IMR-90 (cell line): ENCODE results near the gene CD163L1. TPM values are rescaled to one million over a fixed set of nuclear protein-coding genes. Genes with fewer than 3 reads are reported as not detected.
"Not testable (repeated sequence)": the region's sequence is repeated elsewhere in the genome, so short reads cannot be mapped to it uniquely, and the experiment has no call there.

Experiments
- ATAC-seq: fragments of 200-7000 bp; cut with Tn5 transposase; 2 replicates; pipeline ENCODE4 v1.9.1; 2020; ENCODE audit warnings: low read depth, mild to moderate bottlenecking, moderate library complexity
- BruUV-seq: library from RNA; stranded (reverse); fragments of 400-500 nt; replicated peaks from 2 replicates; lab custom pipeline; 2021; lab: Mats Ljungman, UMichigan
- CTCF ChIA-PET: fragments of 300-600 bp; formaldehyde crosslinking; extraction: SDS; loops from one replicate; lab custom pipeline; 2021; ENCODE audit warnings: antibody characterized with exemption; lab: Yijun Ruan, JAX
- POLR2A ChIA-PET: fragments of 300-600 bp; sonication (Branson Sonifier 250); formaldehyde crosslinking; loops from one replicate; lab custom pipeline; 2022; ENCODE audit warnings: antibody characterized with exemption; ENCODE audit not compliant: unreplicated experiment; lab: Charles Lee
- DNase-seq: peaks from one replicate; pipeline ENCODE4 v3.0.0; 2013
- H2AFZ ChIP-seq: replicated peaks from 2 replicates; pipeline ENCODE3; 2013; ENCODE audit warnings: low read length, mild to moderate bottlenecking; ENCODE audit not compliant: poor library complexity
- H2AK5ac ChIP-seq: 2 replicates; pipeline ENCODE4 v1.6.1; 2013; ENCODE audit warnings: low read depth, low read length, inconsistent platforms
- H2AK9ac ChIP-seq: replicated peaks from 2 replicates; pipeline ENCODE3; 2013; ENCODE audit warnings: mild to moderate bottlenecking, low read depth, low read length, moderate library complexity; ENCODE audit not compliant: poor library complexity
- H2BK120ac ChIP-seq: 2 replicates; pipeline ENCODE4 v1.6.1; 2013; ENCODE audit warnings: low read depth, low read length, inconsistent platforms
- H2BK15ac ChIP-seq: 3 replicates; pipeline ENCODE4 v1.6.1; 2013; ENCODE audit warnings: low read depth, low read length, inconsistent platforms
- H2BK20ac ChIP-seq: 2 replicates; pipeline ENCODE4 v1.6.1; 2013; ENCODE audit warnings: low read depth, mild to moderate bottlenecking, inconsistent platforms, low read length, moderate library complexity
- H2BK5ac ChIP-seq: 2 replicates; pipeline ENCODE4 v1.6.1; 2013; ENCODE audit warnings: mild to moderate bottlenecking, low read depth, low read length, inconsistent platforms; ENCODE audit not compliant: poor library complexity, severe bottlenecking
- H3K14ac ChIP-seq: replicated peaks from 2 replicates; pipeline ENCODE4 v1.6.1; 2013; ENCODE audit warnings: low read depth, low read length, inconsistent platforms
- H3K18ac ChIP-seq: 2 replicates; pipeline ENCODE4 v1.6.1; 2013; ENCODE audit warnings: low read depth, low read length, control low read depth
- H3K23ac ChIP-seq: 2 replicates; pipeline ENCODE4 v1.6.1; 2013; ENCODE audit warnings: low read depth, low read length, inconsistent platforms
- H3K27ac ChIP-seq: 2 replicates; pipeline ENCODE4 v1.5.1; 2013; ENCODE audit warnings: mild to moderate bottlenecking, control low read depth, low read length; ENCODE audit not compliant: insufficient read depth
- H3K27me3 ChIP-seq: 2 replicates; pipeline ENCODE4 v1.6.1; 2013; ENCODE audit warnings: low read length; ENCODE audit not compliant: control insufficient read depth, insufficient read depth
- H3K36me3 ChIP-seq: 2 replicates; pipeline ENCODE4 v1.6.1; 2013; ENCODE audit warnings: low read length, mixed read lengths; ENCODE audit not compliant: control insufficient read depth, insufficient read depth
- H3K4ac ChIP-seq: 2 replicates; pipeline ENCODE4 v1.6.1; 2013; ENCODE audit warnings: low read depth, low read length, inconsistent platforms
- H3K4me1 ChIP-seq: 2 replicates; pipeline ENCODE4 v1.6.1; 2013; ENCODE audit warnings: low read length, mixed read lengths; ENCODE audit not compliant: control insufficient read depth, insufficient read depth
- H3K4me2 ChIP-seq: 2 replicates; pipeline ENCODE4 v1.6.1; 2013; ENCODE audit warnings: low read depth, mild to moderate bottlenecking, control low read depth, low read length, moderate library complexity
- H3K4me3 ChIP-seq: 2 replicates; pipeline ENCODE4 v1.5.1; 2013; ENCODE audit warnings: low read depth, mild to moderate bottlenecking, control low read depth, low read length, moderate library complexity; ENCODE audit not compliant: insufficient read depth
- H3K56ac ChIP-seq: 2 replicates; pipeline ENCODE4 v1.6.1; 2013; ENCODE audit warnings: low read length, inconsistent platforms; ENCODE audit not compliant: insufficient read depth; ENCODE audit errors: extremely low read depth
- H3K79me1 ChIP-seq, 2 experiments: 2 replicates each; pipeline ENCODE4 v1.6.1; 2013; ENCODE audit warnings: low read length in 2 of 2, inconsistent platforms in 1 of 2, low read depth in 1 of 2
- H3K9ac ChIP-seq: 2 replicates; pipeline ENCODE4 v1.6.1; 2013; ENCODE audit warnings: low read depth, low read length, control low read depth
- H3K9me1 ChIP-seq: 2 replicates; pipeline ENCODE4 v1.6.1; 2013; ENCODE audit warnings: low read length, inconsistent platforms; ENCODE audit not compliant: insufficient read depth
- H3K9me3 ChIP-seq: 2 replicates; pipeline ENCODE4 v1.6.1; 2013; ENCODE audit warnings: low read length; ENCODE audit not compliant: control insufficient read depth, insufficient read depth
- H4K20me1 ChIP-seq: 2 replicates; pipeline ENCODE4 v1.6.1; 2013; ENCODE audit warnings: low read length, inconsistent platforms; ENCODE audit not compliant: insufficient read depth
- H4K5ac ChIP-seq: 2 replicates; pipeline ENCODE4 v1.6.1; 2013; ENCODE audit warnings: mild to moderate bottlenecking, low read depth, low read length, control low read depth
- H4K8ac ChIP-seq, 2 experiments: 2 replicates each; pipeline ENCODE4 v1.6.1; 2013; ENCODE audit warnings: low read depth in 2 of 2, low read length in 2 of 2, control low read depth in 1 of 2, inconsistent platforms in 1 of 2
- H4K91ac ChIP-seq: 2 replicates; pipeline ENCODE4 v1.6.1; 2013; ENCODE audit warnings: low read depth, low read length, inconsistent platforms; ENCODE audit not compliant: insufficient read depth
- WGBS, 2 experiments: methylation state at CpG; one replicate each; pipeline versions ENCODE4 v1.1.5 to v1.1.7; 2013; ENCODE audit warnings: missing lambda C conversion rate in 2 of 2; ENCODE audit not compliant: insufficient read length in 1 of 2; ENCODE audit errors: extremely low coverage in 2 of 2; 5-methylcytosine and 5-hydroxymethylcytosine counted together
- dilution Hi-C: fragments of 300-500 bp; cut with HindIII; formaldehyde crosslinking; loops from one replicate; pipeline ENCODE4 v1.14.3; 2018; ENCODE audit warnings: low sequenced_read_pairs; ENCODE audit not compliant: unreplicated experiment
- in situ Hi-C: fragments of 300-500 bp; cut with MboI; formaldehyde crosslinking; loops from 3 replicates; pipeline ENCODE4 v1.14.3; 2019; ENCODE audit warnings: low sequenced_read_pairs, inconsistent platforms, mixed read lengths
- intact Hi-C: fragments of 100-400 bp; cut with micrococcal nuclease; formaldehyde crosslinking; loops from 2 replicates; pipeline ENCODE4 v1.10.0; 2022
- polyA plus RNA-seq, 3 experiments: library from polyadenylated mRNA; depleted of rRNA; stranded (reverse); fragments of >200 nt; gene quantifications; 2 replicates each; pipeline ENCODE4 v1.2.3, GENCODE V29; 2012; ENCODE audit warnings: low replicate concordance in 1 of 3
- total RNA-seq: library from RNA; depleted of rRNA; stranded (reverse); fragments of >200 nt; gene quantifications from 2 replicates; pipeline ENCODE4 v1.2.3, GENCODE V29; 2012

CD163L1 gene
- total and polyA plus RNA-seq, 2 of the 4 experiments (the other 2 are of a cell fraction): 0.50 to 1.6 TPM

- H4K20me1 ChIP-seq, H3K56ac ChIP-seq, H3K9ac ChIP-seq, H2BK20ac ChIP-seq, H3K27ac ChIP-seq, H3K27me3 ChIP-seq, H3K14ac ChIP-seq, H2BK120ac ChIP-seq, H3K79me1 ChIP-seq, H3K4ac ChIP-seq, H3K4me3 ChIP-seq, H3K4me1 ChIP-seq, H2AFZ ChIP-seq, H4K5ac ChIP-seq, in situ Hi-C loops, BruUV-seq, dilution Hi-C loops, H3K23ac ChIP-seq, H2BK5ac ChIP-seq, H2BK15ac ChIP-seq, POLR2A ChIA-PET, H3K4me2 ChIP-seq, H2AK5ac ChIP-seq, intact Hi-C loops, H3K9me3 ChIP-seq, CTCF ChIA-PET, H3K9me1 ChIP-seq, H2AK9ac ChIP-seq, H4K91ac ChIP-seq, H4K8ac ChIP-seq, DNase-seq, H3K18ac ChIP-seq, H3K36me3 ChIP-seq, ATAC-seq: not testable (repeated sequence)
- WGBS, 2 experiments: 85% methylated on average over 2 of the region's 8 CpGs; no CpG with 5 or more reads in 1 of the 2 experiments
Observed at GRCh38 chr12:7438291-7438995, 5.5 kb downstream of the CD163L1 start.

GRCh38 chr12:7437494-7437893 is 6.5 kb downstream of the CD163L1 start:
- H3K9me3 ChIP-seq, H2BK120ac ChIP-seq, H2AK5ac ChIP-seq, POLR2A ChIA-PET, H3K23ac ChIP-seq, H3K27ac ChIP-seq, H3K18ac ChIP-seq, DNase-seq, H2AK9ac ChIP-seq, H3K14ac ChIP-seq, BruUV-seq, H3K56ac ChIP-seq, H3K4me2 ChIP-seq, in situ Hi-C loops, ATAC-seq, H3K79me1 ChIP-seq, H2AFZ ChIP-seq, H3K4ac ChIP-seq, H4K20me1 ChIP-seq, intact Hi-C loops, H3K9ac ChIP-seq, H4K5ac ChIP-seq, dilution Hi-C loops, H2BK5ac ChIP-seq, H2BK20ac ChIP-seq, H4K8ac ChIP-seq, H4K91ac ChIP-seq, H3K9me1 ChIP-seq, H3K36me3 ChIP-seq, H3K4me1 ChIP-seq, H2BK15ac ChIP-seq, H3K27me3 ChIP-seq, H3K4me3 ChIP-seq: not testable (repeated sequence)
- no CpG with 5 or more reads among the region's 3 CpGs for WGBS, 2 experiments
- CTCF ChIA-PET: interaction anchor here (0.6 kb wide), 1 partner anchor 202 kb away, joined by 5 read pairs; no protein-coding TSS in a partner anchor
